Esophagus muscularis mucosa (tissue), 3 donors: Measurements from ENCODE around the gene ACKR2.

Experiments
- CTCF ChIP-seq, 3 experiments: fragments of 200-600 bp in 2 of 3; fragments of 450-650 bp in 1 of 3; sonication (generic) in 2 of 3; IDR thresholded peaks; one replicate each; pipeline ENCODE4 v1.5.1; 2017 to 2019; ENCODE audit warnings: antibody characterized with exemption in 3 of 3, mild to moderate bottlenecking in 2 of 3, moderate library complexity in 1 of 3
- POLR2AphosphoS5 ChIP-seq, 2 donors: sonication (generic); formaldehyde crosslinking; IDR thresholded peaks; one replicate each; pipeline ENCODE4 v1.6.1; 2017; ENCODE audit warnings: antibody characterized with exemption in 2 of 2

- TF ChIP-seq CTCF (IDR thresholded peaks at IDR 0.05) (peak; percentile 86 to 91 (median 87)), POLR2AphosphoS5 (IDR thresholded peaks at IDR 0.05) (peak in 1 of 2 donors; percentile 33)
These were observed 28.1 kb upstream of the ACKR2 start for GRCh38 chr3:42780892-42781700.
